Stimulated activated CD8-positive, alpha-beta memory T cell treated with anti-CD3 and anti-CD28 coated beads, Interleukin-12 subunit alpha, Interleukin-12 subunit beta, amount 100 ng/mL, for 4 hours (primary cell): ENCODE results near the gene TENT4A.

Experiments used
- DNase-seq: peaks from one replicate; pipeline ENCODE4 v3.0.0-alpha.2; 2020; ENCODE audit warnings: low read depth

Gene TENT4A

GRCh38 chr5:6733411-6734242, 20.4 kb downstream of the TENT4A start:
- no peak for DNase-seq

GRCh38 chr5:6734243-6734700, 21.0 kb downstream of the TENT4A start:
- DNase-seq: no peak

- DNase-seq: no peak
Measured at GRCh38 chr5:6734781-6735180, 21.5 kb downstream of the TENT4A start.

DNA sequence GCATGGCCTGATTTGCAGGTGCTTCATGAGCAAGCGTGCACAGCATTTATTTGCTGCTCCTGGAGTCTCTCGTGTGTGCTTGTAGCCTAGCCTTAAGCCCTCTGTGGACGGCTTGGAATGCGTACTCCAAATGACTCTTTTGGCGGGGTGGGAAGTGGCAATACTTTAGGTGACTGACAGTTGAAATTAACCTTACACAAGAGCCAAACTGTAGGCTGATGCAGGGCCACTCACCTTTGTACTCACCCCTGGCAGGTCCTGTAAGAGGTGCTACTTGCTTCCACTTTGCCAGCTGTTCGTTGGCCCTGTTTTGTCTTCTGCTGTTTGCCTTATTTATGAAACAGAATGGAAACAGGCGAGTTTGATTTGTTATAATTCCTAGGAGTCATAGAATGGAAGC, 22.9 kb downstream of the TENT4A start:
- DNase-seq: no peak

- no peak for DNase-seq
Measured at GRCh38 chr5:6736524-6737042, 23.4 kb downstream of the TENT4A start.

- no peak for DNase-seq
Measured at GRCh38 chr5:6737043-6737941, 24.1 kb downstream of the TENT4A start.

DNA sequence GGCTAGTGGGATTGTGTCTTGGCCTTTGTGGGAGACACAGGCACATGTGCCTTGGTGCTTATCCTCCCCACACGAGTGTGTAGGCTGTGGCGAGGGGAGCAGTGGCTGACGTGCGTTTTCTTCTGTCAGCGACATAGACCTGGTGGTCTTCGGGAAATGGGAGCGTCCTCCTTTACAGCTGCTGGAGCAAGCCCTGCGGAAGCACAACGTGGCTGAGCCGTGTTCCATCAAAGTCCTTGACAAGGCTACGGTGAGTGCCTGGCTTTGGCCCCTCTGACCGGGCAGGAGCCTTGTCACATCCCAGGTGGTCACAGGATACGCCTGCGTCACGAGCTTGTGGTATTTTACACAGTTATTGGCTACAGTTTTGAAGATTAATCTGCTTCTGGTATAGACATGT, 26.4 kb downstream of the TENT4A start:
- DNase-seq: no peak

DNA sequence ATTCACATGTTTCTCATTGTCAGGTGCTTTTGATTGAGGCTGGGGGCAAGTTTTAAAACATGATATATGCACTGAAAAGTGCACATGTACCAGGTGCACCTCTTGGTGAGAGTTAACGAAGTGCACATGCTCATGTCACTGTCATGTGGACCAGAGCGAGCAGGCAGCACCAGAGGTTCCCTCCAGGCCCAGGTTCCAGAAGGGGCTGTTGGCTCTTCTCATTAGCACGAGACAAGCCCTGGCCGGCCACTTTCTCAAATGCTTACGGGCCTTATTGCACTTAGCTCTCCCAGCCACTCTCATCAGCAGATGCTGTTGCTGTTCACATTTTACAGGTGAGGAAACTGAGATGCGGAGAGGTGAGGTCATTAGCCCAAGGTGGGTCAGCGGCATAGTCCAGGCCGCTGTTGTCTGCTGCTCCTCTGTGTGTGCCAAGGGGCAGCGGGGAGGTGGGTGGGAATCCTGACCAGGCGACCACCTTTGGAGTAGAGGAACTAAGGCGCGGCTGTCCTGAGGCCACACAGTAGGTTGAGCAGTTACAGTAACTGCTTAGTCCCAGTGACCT, 27.4 kb downstream of the TENT4A start:
- no peak for DNase-seq

GRCh38 chr5:6742081-6742758, 29.0 kb downstream of the TENT4A start:
- no peak for DNase-seq

- DNase-seq: no peak
Measured at GRCh38 chr5:6743161-6743560, 29.9 kb downstream of the TENT4A start.

DNA sequence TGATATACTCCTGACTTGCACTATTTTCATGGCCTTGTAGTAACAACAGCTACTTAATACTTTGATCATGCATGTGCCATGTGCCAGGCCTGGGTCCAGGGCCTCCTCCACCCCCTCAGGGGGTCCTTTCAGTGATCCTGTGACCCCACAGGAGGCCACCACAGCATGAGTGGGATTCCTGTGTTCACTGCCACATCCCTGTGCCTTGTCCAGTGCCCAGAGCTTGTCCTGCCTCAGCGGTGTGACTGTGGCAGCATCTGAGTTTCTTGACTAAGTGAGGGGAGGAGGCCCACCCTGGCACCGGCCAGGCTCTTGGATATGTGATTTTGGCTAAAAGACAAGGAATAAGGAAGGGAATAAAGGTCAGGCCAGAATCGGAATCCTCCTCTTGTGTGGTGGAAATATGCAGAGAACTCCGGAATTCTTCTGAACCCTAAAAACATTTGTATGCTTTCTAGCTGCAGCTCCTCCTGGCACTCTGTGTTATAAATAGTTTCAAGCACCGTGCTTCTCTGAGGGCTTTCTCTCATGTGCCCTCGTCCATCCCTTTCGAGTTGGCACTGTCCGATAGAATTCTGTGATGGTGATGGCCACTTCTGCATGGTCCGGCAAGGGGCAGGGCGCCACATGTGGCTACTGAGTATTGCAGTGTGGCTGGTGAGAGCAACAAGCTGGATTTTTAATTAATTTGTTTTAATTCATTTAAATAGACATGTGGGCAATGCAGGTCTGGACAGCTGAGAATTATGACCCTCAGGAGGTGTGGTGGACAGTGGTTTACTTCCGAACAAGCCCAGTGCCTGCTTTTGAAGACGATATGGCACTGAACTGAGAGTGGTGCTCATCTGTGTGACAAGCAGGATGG, 31.8 kb downstream of the TENT4A start:
- DNase-seq: no peak

DNA sequence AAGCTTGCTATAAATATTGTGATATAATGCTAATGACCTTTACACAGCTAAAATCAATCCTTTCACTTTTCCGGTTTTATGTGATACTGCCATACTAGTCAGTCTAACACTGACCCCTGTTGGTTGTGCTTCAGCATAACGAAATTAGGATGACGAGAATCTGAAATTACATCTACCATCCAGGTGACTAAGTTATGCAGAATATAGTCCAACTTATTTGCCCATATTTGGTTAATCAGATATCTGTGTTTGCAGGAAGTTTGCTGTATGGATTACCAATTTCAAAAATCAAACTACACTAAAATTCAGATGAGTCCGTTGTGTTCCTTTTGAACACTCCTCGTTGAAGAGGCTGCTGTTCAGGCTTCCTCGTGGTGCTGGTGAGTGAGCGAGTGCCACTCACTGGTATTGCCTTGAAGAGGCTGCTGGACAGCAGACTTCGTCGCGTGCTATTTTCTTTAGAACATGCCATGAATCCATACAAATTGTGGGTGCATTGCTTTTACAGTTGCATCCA, 32.5 kb downstream of the TENT4A start:
- DNase-seq: no peak

DNA sequence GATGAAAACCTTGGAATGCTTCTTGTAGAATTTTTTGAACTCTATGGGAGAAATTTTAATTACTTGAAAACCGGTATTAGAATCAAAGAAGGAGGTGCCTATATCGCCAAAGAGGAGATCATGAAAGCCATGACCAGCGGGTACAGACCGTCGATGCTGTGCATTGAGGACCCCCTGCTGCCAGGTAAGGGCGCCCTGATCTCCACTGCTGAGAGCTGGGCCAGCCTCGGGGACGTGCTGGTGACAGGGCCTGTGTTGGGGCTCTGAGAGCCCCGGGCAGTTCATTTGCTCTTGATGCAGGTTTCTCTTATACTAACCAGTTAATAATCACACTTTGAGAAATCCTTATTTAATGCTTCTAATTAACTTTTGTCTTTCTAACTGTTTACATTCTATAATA, 33.0 kb downstream of the TENT4A start:
- no peak for DNase-seq

GRCh38 chr5:6747103-6747502, 33.9 kb downstream of the TENT4A start:
- no peak for DNase-seq

DNA sequence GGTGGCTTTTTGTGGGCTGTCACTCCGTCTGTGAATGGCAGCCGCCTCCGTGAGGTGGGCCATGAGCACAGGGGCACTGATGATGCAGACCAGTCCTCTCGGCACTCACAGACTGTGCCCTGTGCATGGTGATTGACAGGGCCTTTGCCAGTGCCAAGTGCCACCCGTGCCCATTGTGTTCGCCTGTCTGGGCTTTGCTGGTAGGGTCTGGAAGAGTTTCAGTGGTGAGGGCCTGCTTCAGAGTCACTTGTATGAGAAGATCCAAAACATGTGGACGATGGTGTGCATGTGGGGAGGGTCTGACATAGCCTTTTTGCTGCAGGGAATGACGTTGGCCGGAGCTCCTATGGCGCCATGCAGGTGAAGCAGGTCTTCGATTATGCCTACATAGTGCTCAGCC, 34.9 kb downstream of the TENT4A start:
- no peak for DNase-seq

DNA sequence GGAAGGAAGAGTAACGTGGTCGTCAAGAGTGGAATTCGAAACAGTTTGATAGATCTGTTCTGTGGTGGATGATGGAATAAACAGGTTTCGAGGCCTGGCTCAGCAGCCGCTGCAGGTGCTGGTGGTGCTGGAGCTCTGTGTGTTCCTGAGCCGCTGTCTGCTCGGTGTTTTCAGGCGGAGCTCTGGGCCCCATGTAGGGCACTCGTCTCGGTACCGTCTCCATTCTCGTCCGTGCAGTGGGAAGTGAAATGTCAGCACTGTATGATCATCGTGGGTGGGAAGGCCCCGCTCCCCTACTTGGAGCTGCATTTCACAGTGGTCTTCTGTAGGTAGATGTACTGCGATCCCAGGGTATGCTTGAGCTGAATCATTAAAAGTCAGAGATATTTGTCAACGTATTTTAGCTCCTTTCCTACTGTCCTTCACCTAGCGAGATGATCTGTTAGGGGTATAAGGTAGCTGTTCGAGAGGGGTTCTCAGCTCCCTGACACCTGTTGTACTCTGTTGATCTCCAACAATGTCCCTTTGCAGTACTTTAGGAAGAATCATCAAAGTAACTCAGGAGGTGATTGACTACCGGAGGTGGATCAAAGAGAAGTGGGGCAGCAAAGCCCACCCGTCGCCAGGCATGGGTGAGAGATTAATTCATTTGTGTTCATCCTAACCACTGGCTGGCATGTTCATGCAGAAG, 35.9 kb downstream of the TENT4A start:
- DNase-seq: no peak

DNA sequence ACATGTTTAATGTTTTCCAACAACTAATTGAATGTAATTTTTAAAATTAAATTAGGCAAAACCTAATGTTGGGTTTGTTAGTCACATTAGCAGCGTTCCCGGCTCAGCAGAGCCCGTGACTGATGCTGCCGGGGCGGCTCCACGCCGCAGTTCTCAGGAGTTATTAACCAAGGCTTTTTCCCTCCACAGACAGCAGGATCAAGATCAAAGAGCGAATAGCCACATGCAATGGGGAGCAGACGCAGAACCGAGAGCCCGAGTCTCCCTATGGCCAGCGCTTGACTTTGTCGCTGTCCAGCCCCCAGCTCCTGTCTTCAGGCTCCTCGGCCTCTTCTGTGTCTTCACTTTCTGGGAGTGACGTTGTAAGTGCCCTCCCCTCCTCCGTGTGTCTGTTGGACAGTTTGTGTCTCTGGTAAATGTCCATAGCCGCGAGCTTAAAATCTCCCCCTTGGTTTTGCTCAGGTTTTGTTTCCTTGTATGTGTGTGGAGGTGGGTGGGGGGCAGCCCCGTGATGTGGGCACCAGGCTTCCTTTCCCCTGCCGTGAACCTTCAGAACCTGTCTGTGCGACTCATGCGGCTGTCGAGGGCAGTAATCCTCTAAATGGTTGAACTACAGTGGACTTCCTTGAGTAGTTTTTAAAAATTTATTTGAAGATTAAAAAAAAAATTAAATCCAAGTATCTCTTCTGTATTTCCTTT, 37.1 kb downstream of the TENT4A start:
- DNase-seq: no peak

- no peak for DNase-seq
Measured at GRCh38 chr5:6750951-6751685, 37.9 kb downstream of the TENT4A start.

DNA sequence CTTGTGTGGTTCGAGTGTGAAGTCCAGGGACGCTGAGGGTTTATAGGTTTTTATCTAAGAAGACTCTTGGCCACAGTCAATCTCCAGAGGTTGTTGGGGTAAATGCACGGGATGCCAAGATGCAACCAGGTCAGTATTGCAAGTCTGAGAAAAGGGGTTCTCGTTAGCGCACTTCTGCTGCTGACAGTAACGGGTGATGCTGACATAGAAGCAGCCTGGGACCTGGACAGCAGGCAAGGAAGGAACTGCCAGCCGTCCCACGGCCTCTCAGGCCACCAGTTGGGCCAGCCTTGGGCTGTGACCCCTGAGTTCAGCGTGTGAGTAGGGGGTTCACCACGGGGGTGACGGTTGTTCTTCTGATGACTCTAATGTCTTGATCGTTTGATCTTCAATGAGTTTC, 39.0 kb downstream of the TENT4A start:
- no peak for DNase-seq
